DOHH2 (cell line): Measurements from ENCODE around the gene PRPF4.

ENCODE experiments used
- CTCF ChIP-seq: fragments of 200-600 bp; sonication (generic); IDR thresholded peaks from one replicate; pipeline ENCODE4 v1.5.1; 2014; ENCODE audit warnings: antibody characterized with exemption, mild to moderate bottlenecking, low read depth, low read length; ENCODE audit not compliant: poor library complexity, severe bottlenecking
- EZH2phosphoT487 ChIP-seq: fragments of 200-600 bp; sonication (generic); IDR thresholded peaks from 2 replicates; pipeline ENCODE4 v1.6.1; 2017; ENCODE audit warnings: borderline replicate concordance, mild to moderate bottlenecking, antibody characterized with exemption, low read length, moderate library complexity, mixed read lengths

GRCh38 chr9:113309204-113309813 lies 33.9 kb downstream of the PRPF4 start:
- TF ChIP-seq CTCF: peak; percentile 63
- no peak for TF ChIP-seq EZH2phosphoT487
